Cardiac septum (tissue), 1 donor: ENCODE measurements around the gene UBE3A. TPM values are rescaled to one million over a fixed set of nuclear protein-coding genes. Genes with fewer than 3 reads are reported as not detected.

Experiments
- DNase-seq: peaks from one replicate; pipeline ENCODE4 v3.0.0-alpha.2; 2020; ENCODE audit warnings: low spot score
- intact Hi-C: fragments of 100-400 bp; cut with DNase I; formaldehyde crosslinking; loops from one replicate; pipeline ENCODE4 v1.14.0; 2022
- total RNA-seq: library from RNA; stranded (reverse); fragmentation: NEBNext Ultra II Directional; extraction: Animal tissue kit (Norgen Biotek cat#: 25700); gene quantifications from one replicate; pipeline ENCODE4 v1.2.1, GENCODE V29; 2021
- donor health status: DM: no; HTN: no; CAD: no.

The UBE3A gene
- total RNA-seq, 1 donor from 2014 or later, result 121 TPM

DNA sequence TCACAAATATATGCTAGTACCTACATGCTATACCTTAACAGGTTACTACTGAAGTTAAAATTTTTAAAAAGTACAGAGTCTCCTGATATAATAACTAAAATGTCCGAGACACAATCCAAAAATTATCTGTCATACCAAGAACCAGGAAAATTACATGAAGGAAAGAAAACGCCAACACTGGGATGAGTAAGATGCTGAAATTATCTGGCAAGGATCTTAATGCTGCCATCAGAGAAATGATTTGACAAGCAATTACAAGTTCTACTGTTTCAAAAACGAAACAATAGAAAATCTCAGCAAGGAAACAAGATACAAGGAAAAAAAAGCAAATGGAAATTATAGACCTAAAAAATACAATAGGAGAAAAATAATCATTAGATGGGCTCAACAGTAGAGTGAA lies 92.5 kb downstream of the UBE3A start:
- intact Hi-C loops, result loop anchor here (1.0 kb wide), 1 partner anchor 92 kb away; no protein-coding TSS in a partner anchor
- no peak for DNase-seq

DNA sequence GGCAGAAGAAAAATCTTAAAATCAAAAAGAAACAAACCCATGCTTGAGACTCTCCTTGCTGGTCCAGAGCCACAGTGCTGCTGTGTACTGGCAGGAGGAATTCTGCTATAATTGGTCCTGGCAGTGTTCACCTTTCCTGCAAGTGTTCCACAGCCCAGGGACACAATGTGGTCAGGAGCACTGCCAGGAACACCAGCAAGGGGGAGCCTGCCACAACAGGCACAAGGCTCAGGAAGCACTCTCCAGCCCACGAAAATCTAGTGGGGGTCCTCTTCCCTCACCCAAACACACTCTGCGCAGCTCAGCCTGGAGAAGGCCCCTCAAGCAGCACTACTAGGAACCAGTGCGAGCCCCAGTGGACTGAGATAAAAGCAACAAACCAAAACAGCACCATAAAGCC lies 92.9 kb downstream of the UBE3A start:
- intact Hi-C loops, result loop anchor here (1.0 kb wide), 1 partner anchor 92 kb away; no protein-coding TSS in a partner anchor
- DNase-seq, result peak; percentile 83

DNA sequence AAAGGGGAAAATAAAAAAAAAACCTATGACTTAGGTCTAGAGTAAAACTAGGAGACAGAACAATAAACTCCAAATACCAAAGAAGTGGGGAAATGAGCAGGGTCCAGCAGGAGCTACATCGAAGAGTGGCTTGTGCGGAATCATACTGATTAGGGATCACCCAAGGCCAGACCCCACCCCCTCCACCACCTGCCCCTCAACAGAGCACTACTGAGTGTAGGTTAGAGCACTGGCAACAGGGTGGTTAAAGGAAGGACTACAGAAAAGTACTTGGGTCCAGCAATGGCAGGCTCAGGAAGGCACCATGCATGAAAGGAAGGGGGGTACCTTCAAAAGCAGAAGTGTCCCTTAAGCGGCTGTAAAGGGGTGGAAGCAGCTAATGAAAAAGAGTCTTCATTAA lies 96.2 kb downstream of the UBE3A start:
- no peak for DNase-seq
- intact Hi-C loops, result no loop called here

DNA sequence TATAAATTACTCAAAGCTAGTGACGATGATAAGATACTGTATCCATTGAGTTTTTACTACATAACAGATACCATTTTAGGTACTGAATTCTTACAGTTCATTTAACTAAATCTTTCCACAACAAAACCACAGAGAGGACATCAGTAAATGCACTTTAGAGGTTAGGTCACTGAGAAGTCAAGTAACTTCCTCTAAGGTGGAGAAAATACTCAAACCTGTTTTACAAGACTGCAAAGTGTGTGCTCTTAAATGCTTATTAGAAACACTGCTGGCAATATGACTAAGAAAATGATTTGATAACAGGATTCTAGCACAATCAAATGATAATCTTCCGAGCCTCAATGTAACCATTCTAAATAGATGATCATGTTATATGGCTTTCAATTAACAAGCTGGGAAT lies 99.4 kb downstream of the UBE3A start:
- intact Hi-C loops, result no loop called here
- DNase-seq, result no peak

DNA sequence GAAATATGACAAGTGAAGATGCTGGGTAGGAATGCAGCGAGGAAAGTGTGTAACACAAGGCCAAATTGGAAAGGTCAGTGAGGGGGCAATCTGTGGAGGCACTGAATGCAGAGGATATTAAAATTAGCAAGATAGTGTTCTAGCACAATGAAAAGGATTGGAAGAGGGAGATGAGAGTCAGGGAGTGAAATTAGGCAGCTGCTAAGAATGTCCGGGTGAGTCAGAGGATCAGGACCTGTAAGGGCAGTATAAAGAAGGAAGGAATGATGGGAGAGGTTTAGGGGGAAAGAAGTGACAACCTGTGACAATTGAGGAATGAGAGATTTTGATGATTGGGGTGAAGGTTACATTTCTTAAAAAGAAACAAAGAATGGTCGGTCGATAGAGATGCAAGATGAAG lies 103.5 kb downstream of the UBE3A start:
- no peak for DNase-seq
- intact Hi-C loops, result no loop called here

DNA sequence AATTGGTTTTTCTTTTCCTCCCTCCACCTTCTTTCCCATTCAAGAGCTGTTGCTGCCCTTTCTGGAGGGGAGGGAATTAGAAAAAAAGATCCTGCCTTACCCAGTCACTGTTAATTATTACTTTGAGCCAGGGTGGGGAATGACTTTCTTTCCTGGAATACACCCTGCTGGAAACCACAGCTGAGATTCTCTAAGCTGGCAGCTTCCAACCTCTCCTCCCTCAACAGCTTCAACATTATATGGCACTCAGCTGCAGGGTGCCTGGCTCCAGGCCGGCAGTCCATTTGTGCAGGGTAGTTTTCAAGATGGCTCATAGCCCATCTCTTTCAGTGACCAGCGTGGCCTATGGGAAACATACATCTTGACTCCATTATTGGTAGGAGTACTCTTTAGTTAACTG lies 105.8 kb downstream of the UBE3A start:
- DNase-seq, result no peak
- intact Hi-C loops, result no loop called here

DNA sequence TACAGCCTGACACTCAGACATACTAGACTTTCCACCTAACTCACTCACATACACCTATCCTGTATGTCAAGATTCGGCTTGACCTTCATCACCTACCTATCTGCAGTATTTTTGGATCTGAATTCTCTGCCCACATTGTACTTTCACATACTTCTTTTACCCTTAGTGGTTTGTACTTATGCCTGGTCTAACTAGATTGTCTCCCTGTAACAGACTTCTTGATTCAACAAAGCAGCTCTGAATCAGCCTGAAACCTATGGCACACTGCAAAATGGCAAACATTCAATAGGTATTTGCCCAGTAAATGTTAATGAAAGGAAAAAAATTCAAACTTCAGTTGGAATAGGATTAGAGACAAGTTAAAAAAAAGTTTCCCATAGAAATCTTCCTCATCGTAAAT lies 106.5 kb downstream of the UBE3A start:
- DNase-seq, result no peak
- intact Hi-C loops, result no loop called here

DNA sequence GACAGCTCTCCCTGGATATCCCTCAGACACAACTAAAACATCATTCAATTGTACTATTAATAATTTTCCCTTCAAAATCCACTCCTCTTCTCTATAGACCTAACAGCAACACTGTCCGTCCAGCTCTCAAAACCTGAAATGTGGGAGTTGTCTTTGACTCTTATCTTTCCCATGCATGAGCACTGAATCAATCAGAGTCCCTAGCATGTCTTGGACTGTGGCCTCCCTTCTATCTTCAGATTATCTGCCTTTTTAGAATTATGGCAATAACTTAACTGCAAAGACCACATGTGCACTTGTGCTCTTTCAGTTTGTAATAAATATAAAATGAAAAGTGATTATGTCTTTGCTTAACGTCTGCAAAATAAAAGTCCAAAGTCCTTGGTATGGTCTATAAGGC lies 107.0 kb downstream of the UBE3A start:
- intact Hi-C loops, result no loop called here
- DNase-seq, result no peak

DNA sequence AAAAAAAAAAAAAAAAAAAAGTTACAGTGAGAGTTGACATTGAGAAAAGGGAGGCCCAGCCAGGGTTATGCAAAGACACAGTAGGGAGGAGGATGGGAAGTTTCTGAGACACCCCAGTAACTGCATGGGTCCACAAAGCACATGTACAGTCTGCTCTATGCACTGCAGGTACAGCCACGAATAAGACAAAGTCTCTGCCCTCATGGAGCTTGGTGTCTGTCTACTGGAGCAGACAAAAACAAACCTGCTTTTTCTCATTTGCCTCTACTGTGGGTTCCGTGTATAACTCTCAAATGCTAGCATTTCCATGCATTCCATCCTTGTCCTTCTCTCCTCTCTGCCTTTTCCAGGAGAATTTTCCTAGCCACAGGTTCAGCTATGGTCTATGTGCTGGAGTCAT lies 107.4 kb downstream of the UBE3A start:
- intact Hi-C loops, result no loop called here
- no peak for DNase-seq

DNA sequence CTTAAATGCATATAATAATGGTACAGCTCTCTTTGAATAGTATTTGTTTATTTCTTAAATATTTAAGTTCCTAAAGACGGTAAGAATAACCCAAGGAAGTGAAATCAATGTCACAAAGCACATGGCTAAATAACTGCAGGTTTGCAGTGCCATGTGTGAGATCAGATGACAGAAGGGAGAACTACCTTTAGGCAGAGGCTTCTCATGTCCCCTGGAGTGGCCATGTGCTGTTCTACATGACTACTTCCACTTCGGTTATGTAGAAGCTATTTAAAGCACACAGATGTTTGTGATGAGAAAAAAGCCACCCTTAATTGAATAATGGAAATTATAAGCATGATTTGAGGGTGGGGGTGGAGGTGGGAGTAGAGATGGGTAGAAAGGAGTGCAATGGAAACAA lies 109.1 kb downstream of the UBE3A start:
- DNase-seq, result no peak
- intact Hi-C loops, result no loop called here

DNA sequence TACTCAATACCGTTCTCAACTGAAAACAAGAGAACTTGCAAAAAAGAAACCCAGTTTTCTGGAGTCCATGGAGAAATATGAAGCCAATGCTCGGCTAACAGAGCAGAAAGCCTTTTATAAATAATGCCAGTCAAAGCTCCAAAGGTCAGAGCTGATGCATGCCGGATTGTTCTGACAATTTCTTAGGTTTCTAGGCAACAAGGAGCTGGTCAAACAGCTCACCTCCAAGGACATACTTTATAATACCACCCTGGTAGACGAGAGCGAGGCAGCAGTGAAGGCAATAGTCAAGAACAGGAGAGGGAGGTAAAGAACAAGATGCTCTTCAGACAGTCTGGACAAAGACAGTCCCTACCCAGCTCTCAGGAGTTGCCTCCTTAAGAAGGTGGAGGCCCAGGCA lies 111.1 kb downstream of the UBE3A start:
- intact Hi-C loops, result no loop called here
- no peak for DNase-seq

DNA sequence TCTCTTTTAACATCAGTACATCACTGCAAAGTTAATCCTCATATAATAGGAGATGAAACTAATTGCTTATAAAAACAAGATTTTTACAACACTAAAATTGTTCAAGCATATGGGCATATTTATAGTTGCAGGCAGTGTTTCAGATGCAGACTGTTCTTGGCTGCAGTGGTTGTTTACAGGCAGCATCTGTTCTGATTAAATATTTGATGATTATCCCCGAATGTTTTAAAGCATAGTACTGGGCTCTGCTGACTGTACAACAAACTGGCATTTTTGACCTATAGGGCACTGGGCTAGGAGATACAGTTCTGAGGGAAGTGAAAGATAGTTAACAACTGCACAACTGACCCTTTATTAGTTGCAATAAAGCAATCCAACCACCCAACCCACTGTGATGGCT lies 113.6 kb downstream of the UBE3A start:
- intact Hi-C loops, result no loop called here
- no peak for DNase-seq

DNA sequence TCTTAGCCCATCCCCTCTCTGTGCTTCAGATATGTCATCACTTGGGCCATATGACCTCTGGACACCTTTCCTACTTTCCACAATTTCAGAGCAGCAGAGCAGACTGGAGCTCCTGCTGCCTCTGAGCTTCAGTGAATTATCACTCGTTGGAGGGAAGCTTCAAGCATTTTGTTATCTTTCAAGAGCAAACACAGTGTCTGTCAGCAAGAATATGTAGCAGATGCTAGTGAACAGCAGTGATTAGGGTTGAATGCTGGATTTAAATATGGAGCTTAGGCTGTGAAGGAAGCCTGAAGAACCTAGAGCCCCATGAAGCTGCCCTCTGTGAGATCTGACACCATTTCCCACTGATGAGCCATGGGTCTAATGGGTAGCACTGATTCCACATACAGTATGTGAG lies 115.4 kb downstream of the UBE3A start:
- DNase-seq, result no peak
- intact Hi-C loops, result no loop called here

DNA sequence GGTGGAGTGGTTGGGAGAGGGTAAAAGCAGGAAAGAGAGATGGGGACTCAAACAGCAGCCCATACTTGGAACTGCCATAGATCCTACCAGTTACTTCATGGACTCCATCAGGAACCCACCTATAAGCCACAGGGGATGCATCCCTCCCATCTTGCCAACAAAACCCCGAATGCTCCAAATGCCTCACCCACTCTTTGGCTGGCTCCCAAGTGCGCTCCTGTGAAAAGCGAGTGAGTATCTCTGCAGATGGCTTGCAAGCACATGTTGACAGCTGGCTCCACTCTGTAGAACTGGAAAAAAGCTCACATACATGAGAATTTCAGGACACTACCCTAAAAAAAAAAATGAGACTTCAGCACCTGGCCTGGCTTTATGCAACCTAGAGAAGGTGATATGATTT lies 151.0 kb downstream of the UBE3A start:
- intact Hi-C loops, result no loop called here
- no peak for DNase-seq
